Activated CD4-positive, alpha-beta T cell treated with anti-CD3 and anti-CD28 coated beads, Interleukin-2, Interleukin-4, amounts not matched to agents 100 ng/mL and 50 ng/mL, durations not matched to agents 16 hours and 8 hours (primary cell): ENCODE results near the gene UBE2Z.

Experiments used
- DNase-seq: peaks from one replicate; pipeline ENCODE4 v3.0.0-alpha.2; 2020; ENCODE audit warnings: low spot score

Gene UBE2Z

DNA sequence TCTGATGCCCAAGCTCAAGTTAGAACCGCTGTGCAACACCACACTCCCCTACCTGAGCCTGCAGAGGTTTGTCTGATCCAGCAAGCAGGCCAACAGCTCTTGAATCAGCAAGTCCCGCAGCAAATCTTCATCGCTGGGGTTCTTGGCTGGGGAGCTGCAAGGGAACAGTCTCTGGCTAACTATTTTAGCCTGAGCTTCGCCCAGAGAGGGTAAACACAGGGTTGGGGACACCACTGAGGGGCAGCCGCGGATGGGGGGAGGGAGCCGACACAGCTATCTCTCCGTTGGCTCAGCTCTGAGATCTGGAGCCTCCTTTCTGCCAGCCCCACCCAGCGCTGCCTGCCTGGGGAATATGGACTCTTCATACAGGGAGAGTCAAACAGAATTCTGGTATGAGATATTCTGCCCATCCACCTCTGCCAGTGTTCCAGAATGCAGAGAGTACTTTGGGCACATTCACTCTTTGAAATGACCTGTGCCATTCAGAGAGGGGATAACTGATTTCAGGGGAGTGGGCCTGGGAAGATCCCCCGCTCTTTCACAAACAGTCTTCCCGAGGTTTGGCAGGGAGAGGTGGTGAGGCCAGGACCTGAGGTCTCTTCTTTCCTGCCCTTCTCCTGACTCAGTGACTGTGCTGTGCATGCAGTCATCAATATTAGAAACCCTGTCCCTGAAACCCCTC is 52.8 kb downstream of the UBE2Z start:
- no peak for DNase-seq

DNA sequence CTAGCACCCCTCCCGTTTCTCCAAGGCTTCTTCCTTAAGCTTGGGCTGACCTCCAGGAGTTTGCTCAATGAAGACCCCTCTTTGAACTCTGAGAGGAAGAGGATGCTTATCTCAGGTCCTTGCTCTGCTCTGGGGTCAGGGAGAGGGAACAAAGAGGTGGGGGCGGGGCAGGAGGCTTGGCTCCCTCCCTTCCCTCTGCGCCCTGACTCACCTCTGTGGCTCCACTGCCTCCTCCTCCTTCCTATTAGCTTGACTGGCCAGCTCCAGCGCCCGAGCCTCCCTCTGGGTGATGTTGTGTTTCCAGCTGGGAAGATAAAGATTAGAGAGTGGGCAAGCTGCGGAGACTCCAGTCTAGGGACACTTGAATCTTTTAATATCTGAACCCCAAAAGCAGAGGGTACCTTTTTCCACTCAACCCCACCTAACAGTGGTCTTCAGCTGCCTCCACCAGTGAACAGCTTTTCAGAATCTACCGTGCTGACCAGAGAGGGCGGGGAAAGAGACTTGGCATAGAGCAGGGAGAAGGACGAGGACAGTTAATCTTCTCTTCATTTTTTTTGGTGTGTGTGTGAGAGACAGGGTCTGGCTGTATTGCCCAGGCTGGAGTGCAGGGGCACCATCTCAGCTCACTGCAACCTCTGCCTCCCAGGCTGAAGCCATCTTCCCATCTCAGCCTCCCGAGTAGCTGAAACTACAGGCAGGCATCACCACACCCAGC is 53.5 kb downstream of the UBE2Z start:
- DNase-seq: no peak

DNA sequence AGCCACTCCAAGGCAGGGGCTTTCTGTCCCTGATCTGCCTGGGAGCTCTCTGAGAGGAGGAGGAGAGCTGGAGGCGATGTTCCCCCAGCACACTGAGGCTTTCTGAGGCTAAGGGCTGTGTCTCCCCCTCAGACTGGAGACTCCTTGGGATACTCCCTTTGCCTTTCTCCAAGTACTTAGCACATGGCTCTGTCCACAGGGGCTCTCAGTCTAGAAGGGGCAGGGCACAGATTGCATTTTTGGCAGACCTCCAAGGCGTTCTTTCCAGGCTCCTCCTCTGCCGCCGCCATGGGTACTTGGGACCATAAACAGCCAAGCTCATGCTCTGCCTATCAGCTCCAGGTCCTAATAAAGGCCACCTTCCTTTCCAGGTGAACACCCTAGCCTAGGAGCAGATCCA is 62.0 kb downstream of the UBE2Z start:
- no peak for DNase-seq

DNA sequence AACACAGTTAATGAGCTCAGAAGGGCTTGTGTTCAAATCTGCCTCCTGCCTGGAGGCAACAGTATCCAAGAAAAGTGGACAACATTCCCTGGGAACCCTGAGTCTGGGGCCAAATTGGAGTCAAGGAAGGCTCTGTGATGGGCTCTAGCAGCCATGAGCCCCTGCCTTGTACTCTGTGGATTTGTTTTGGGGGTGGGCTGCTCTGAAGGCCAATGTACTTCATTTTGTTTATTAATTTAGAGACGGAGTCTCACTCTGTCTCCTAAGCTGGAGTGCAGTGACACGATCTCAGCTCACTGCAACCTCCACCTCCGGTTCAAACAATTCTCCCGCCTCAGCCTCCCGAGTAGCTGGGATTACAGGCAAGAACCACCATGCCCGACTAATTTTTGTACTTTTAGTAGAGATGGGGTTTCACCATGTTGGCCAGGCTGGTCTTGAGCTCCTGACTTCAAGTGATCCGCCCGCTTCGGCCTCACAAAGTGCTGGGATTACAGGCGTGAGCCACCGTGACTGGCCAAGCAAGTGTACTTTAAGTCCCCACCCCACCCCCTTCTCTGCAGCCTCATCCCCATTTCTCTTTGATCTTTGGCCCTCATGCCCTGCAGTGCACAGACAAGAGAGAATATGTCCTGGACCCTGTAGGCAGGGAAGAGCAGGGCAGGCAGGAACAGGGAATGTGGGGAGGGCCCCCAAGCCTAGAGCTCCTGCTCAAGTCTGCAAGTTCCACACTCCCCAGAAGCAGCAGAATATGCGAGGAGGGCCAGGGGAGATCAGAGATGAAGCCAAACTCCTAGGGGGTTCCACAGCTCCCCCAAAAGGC is 62.9 kb downstream of the UBE2Z start:
- no peak for DNase-seq

- DNase-seq: no peak
Observed at GRCh38 chr17:48972749-48973097, 64.5 kb downstream of the UBE2Z start.

GRCh38 chr17:48973806-48974205 is 65.6 kb downstream of the UBE2Z start:
- no peak for DNase-seq
